Endothelial cell of umbilical vein (primary cell): ENCODE results near the gene GAPDHS.

Experiments used
- JUN ChIP-seq: IDR thresholded peaks from 2 replicates; pipeline ENCODE4 v1.6.1; 2011; ENCODE audit warnings: borderline replicate concordance, low read depth; ENCODE audit not compliant: insufficient read length, insufficient read depth
- POLR2A ChIP-seq: IDR thresholded peaks from 2 replicates; pipeline ENCODE4 v1.6.1; 2012; ENCODE audit warnings: low read depth, mild to moderate bottlenecking, control low read depth, low read length
- POLR2AphosphoS5 ChIP-seq: IDR thresholded peaks from 2 replicates; pipeline ENCODE4 v1.6.1; 2012; ENCODE audit warnings: low read depth, mild to moderate bottlenecking, control low read depth, low read length, moderate library complexity; ENCODE audit not compliant: insufficient read depth
- TF ChIP-seq, protein P1 (sequence below), 2 donors: IDR thresholded peaks; 1 replicate in 1 of 2; 2 replicates in 1 of 2; pipeline ENCODE4 v1.5.1; 2011; ENCODE audit warnings: low read length in 2 of 2, mild to moderate bottlenecking in 2 of 2, moderate library complexity in 2 of 2, control low read depth in 1 of 2, inconsistent platforms in 1 of 2, low read depth in 1 of 2; ENCODE audit not compliant: insufficient read depth in 1 of 2; ENCODE audit errors: extremely low read depth in 1 of 2

DNA sequence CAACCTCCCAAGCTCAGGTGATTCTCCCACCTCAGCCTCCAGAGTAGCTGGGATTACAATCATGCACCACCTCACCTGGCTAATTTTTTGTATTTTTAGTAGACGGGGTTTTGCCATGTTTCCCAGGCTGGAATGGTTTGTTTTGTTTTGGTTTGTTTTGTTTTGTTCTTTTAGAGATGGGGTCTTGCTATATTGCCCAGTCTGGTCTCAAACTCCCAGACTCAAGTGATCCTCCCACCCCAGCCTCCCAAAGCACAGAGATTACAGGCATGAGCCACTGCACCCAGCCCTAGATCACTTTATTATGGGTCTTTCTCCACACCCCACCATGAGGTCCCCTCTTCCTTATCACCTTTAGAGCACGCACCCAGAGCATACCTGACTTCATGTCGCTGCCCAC, 35.0 kb upstream of the GAPDHS start:
- TF ChIP-seq POLR2AphosphoS5 (no peak), JUN (no peak), POLR2A (no peak)
- TF ChIP-seq, protein P1, sequence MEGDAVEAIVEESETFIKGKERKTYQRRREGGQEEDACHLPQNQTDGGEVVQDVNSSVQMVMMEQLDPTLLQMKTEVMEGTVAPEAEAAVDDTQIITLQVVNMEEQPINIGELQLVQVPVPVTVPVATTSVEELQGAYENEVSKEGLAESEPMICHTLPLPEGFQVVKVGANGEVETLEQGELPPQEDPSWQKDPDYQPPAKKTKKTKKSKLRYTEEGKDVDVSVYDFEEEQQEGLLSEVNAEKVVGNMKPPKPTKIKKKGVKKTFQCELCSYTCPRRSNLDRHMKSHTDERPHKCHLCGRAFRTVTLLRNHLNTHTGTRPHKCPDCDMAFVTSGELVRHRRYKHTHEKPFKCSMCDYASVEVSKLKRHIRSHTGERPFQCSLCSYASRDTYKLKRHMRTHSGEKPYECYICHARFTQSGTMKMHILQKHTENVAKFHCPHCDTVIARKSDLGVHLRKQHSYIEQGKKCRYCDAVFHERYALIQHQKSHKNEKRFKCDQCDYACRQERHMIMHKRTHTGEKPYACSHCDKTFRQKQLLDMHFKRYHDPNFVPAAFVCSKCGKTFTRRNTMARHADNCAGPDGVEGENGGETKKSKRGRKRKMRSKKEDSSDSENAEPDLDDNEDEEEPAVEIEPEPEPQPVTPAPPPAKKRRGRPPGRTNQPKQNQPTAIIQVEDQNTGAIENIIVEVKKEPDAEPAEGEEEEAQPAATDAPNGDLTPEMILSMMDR (IDR thresholded peaks at IDR 0.05; ENCODE audit: extremely low read depth in 1 of 2, insufficient read depth in 1 of 2, low read depth in 1 of 2, low read length in 2 of 2): no peak
